ENCODE data around the gene GRAMD1A.

GRAMD1A gene

GRCh38 chr19:35075202-35076025 lies 75.3 kb downstream of the GRAMD1A start:
- no peak overlapping the region for H3K4me3 ChIP-seq (ENCODE audit: severe bottlenecking)

GRCh38 chr19:35076026-35076370 lies 75.9 kb downstream of the GRAMD1A start:
- Histone ChIP-seq H3K27me3 (ENCODE audit: insufficient read depth, poor library complexity, severe bottlenecking) (no peaks in the 10 kb centered on the region), H3K9me3 (ENCODE audit: severe bottlenecking) (no peaks in the 10 kb centered on the region)

More at GRCh38 chr19:35075202-35076025, 75.3 kb downstream of the GRAMD1A start:
- no peaks in the 10 kb centered on the region for H3K4me1 ChIP-seq (ENCODE audit: insufficient read depth, poor library complexity, severe bottlenecking)
- no peak for ATAC-seq (ENCODE audit: low read depth)
- no peaks in the 10 kb centered on the region for H3K27me3 ChIP-seq (ENCODE audit: insufficient read depth, poor library complexity, severe bottlenecking)
- H3K36me3 ChIP-seq (ENCODE audit: low read depth), result no peaks in the 10 kb centered on the region
- no peak overlapping the region for H3K27ac ChIP-seq (ENCODE audit: poor library complexity, severe bottlenecking)
- no peak for TF ChIP-seq CTCF (IDR thresholded peaks at IDR 0.05; ENCODE audit: poor library complexity, severe bottlenecking)
- H3K9me3 ChIP-seq (ENCODE audit: severe bottlenecking), result no peaks in the 10 kb centered on the region
- DNase-seq (ENCODE audit: low spot score), result no peak

More at GRCh38 chr19:35076026-35076370, 75.9 kb downstream of the GRAMD1A start:
- ATAC-seq (ENCODE audit: low read depth) (no peak; the same call in 2 of the 3 replicates), DNase-seq (ENCODE audit: low spot score) (no peak)
- Histone ChIP-seq H3K36me3 (ENCODE audit: low read depth) (no peaks in the 10 kb centered on the region), H3K4me3 (ENCODE audit: severe bottlenecking) (no peak overlapping the region), H3K27ac (ENCODE audit: poor library complexity, severe bottlenecking) (no peak overlapping the region), H3K4me1 (ENCODE audit: insufficient read depth, poor library complexity, severe bottlenecking) (no peaks in the 10 kb centered on the region)
- no peak for TF ChIP-seq CTCF (IDR thresholded peaks at IDR 0.05; ENCODE audit: poor library complexity, severe bottlenecking)

Data from RWPE2 (cell line).